ENCODE results near the gene SHB. TPM values are rescaled to one million over a fixed set of nuclear protein-coding genes. Genes with fewer than 3 reads are reported as not detected.
A peak's percentile ranks its signal among the peaks of the same experiment; 100 is the strongest.

Gene SHB
- 2.1 TPM for polyA plus RNA-seq (2013, experiment 1 of 2)
- 1.9 TPM for polyA plus RNA-seq (2013, experiment 2 of 2)

DNA sequence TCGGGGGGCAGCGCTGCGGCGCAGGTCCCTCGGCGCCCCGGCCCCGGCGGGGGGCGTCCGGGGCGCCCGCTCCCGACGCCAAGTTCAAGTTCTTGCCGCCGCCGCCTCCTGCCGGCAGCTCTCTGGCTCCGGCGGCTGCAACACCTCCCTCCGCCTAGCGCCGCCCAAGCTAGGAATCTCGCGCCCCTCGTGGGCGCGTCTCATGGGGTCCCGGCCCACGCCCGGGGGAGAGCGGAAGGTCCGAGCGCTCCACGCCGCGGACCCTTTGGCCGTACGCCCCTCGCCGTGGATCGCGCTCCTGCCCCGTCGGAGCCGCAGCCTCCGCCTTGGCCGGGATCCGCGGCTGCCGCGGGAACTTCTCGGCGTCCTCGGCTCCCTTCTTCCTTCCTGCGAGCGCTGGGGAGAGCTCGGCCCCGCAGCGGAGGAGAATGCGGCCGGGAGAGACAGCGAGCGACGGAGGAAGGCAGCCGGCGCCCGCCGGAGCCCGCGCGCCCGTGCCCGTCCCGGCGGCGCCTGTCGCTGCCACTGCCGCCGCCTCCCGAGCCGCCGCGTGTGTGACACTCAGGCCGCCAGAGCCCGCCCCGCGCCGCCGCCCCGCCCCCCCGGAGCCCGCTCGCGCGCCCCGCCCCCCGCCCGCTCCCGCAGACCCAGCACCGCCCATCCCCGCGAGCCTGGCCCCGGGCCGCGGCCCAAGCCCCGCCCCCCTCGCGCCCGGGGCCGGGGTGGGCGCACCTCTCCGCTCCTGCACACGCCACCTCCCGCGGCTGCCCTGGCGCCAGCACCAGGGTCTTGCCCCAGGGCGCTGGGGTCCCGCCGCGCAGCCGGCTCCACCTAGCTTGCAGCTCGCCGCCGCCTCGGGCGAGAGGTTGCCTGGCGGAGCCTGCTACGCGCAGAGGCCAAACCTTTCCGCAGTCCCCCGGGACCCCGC, at the start of gene SHB:
Gene SHB, minus strand, starts transcription at position 527 of the 928 bp plus-strand sequence. CDS start 582 bp downstream, outside the sequence.
- Histone ChIP-seq H3K4ac (ENCODE audit: low read length) (no peak within 1 kb of the TSS), H3K4me1 (ENCODE audit: control insufficient read depth in 2 of 2, insufficient read depth in 1 of 2, low read depth in 1 of 2, low read length in 2 of 2) (peaks cover 6 to 11% of the 10 kb centered on the region in 2 donors), H2BK15ac (ENCODE audit: low read length) (peak within 1 kb of the TSS; percentile 82), H3K4me2 (ENCODE audit: insufficient read depth, low read length, poor library complexity, severe bottlenecking) (peak within 1 kb of the TSS; percentile 92), H3K14ac (ENCODE audit: low read length) (no peak within 1 kb of the TSS), H3K4me3 (ENCODE audit: low read length in 2 of 2) (peak within 1 kb of the TSS; percentile 72 to 98), H3K27me3 (ENCODE audit: control insufficient read depth in 3 of 3, insufficient read depth in 3 of 3, low read depth in 1 of 3, low read length in 3 of 3) (peaks cover 15 to 33% (median 27%) of the 10 kb centered on the region in 3 experiments), H3K9me3 (replicated peaks in 1 of 2; ENCODE audit: control insufficient read depth in 2 of 2, insufficient read depth in 1 of 2, low read depth in 1 of 2, low read length in 2 of 2) (no peaks in the 10 kb centered on the region), H3K23ac (ENCODE audit: low read depth, low read length, poor library complexity) (peak within 1 kb of the TSS; percentile 87), H4K8ac (ENCODE audit: low read depth, low read length) (no peak within 1 kb of the TSS), H3K79me1 (ENCODE audit: low read depth, low read length) (no peaks in the 10 kb centered on the region), H2AK5ac (ENCODE audit: low read depth, low read length) (peak within 1 kb of the TSS; percentile 44), H2AFZ (ENCODE audit: low read length) (peak within 1 kb of the TSS; percentile 100), H2BK12ac (ENCODE audit: low read length) (no peak within 1 kb of the TSS), H3K18ac (ENCODE audit: low read length) (peak within 1 kb of the TSS; percentile 94), H4K91ac (ENCODE audit: low read depth, low read length, poor library complexity) (no peak within 1 kb of the TSS), H2BK5ac (ENCODE audit: low read length) (peak within 1 kb of the TSS; percentile 88), H3K36me3 (replicated peaks in 1 of 2; ENCODE audit: control insufficient read depth in 2 of 2, insufficient read depth in 2 of 2, low read length in 2 of 2) (no peaks in the 10 kb centered on the region), H3K27ac (replicated peaks; ENCODE audit: low read length) (peak within 1 kb of the TSS; percentile 74), H3K9ac (ENCODE audit: low read depth, low read length, poor library complexity) (peak within 1 kb of the TSS; percentile 83), H2BK120ac (ENCODE audit: low read depth, low read length) (peak within 1 kb of the TSS; percentile 17)
- DNase-seq (ENCODE audit: low spot score): peak; percentile 77
- WGBS, 2 donors (ENCODE audit: extremely low coverage in 2 of 2, insufficient read length in 2 of 2, insufficient replicate concordance in 1 of 2): no CpG with 5 or more reads among the region's 134 CpGs

GRCh38 chr9:38117651-38118050, 48.6 kb upstream of the SHB start:
- H3K23ac ChIP-seq (ENCODE audit: low read depth, low read length, poor library complexity): no peak overlapping the region
- H3K27me3 ChIP-seq (ENCODE audit: control insufficient read depth in 3 of 3, insufficient read depth in 3 of 3, low read depth in 1 of 3, low read length in 3 of 3): no peaks in the 10 kb centered on the region
- no peaks in the 10 kb centered on the region for H3K9me3 ChIP-seq (replicated peaks in 1 of 2; ENCODE audit: control insufficient read depth in 2 of 2, insufficient read depth in 1 of 2, low read depth in 1 of 2, low read length in 2 of 2)
- H3K79me1 ChIP-seq (ENCODE audit: low read depth, low read length): no peaks in the 10 kb centered on the region
- H3K14ac ChIP-seq (ENCODE audit: low read length): no peak overlapping the region
- no peak overlapping the region for H2AK5ac ChIP-seq (ENCODE audit: low read depth, low read length)
- no peak overlapping the region for H4K91ac ChIP-seq (ENCODE audit: low read depth, low read length, poor library complexity)
- no peak overlapping the region for H2BK5ac ChIP-seq (ENCODE audit: low read length)
- no peak overlapping the region for H3K4me2 ChIP-seq (ENCODE audit: insufficient read depth, low read length, poor library complexity, severe bottlenecking)
- no peak overlapping the region for H2AFZ ChIP-seq (ENCODE audit: low read length)
- no peak overlapping the region for H3K9ac ChIP-seq (ENCODE audit: low read depth, low read length, poor library complexity)
- no peaks in the 10 kb centered on the region for H3K36me3 ChIP-seq (replicated peaks in 1 of 2; ENCODE audit: control insufficient read depth in 2 of 2, insufficient read depth in 2 of 2, low read length in 2 of 2)
- no peak overlapping the region for H3K4me3 ChIP-seq (ENCODE audit: low read length in 2 of 2)
- H3K4ac ChIP-seq (ENCODE audit: low read length): no peak overlapping the region
- H3K27ac ChIP-seq (replicated peaks; ENCODE audit: low read length): no peak overlapping the region
- no peak for DNase-seq (ENCODE audit: low spot score)
- peak overlapping the region; percentile 23 for H2BK15ac ChIP-seq (ENCODE audit: low read length)
- no peak overlapping the region for H2BK12ac ChIP-seq (ENCODE audit: low read length)
- H3K18ac ChIP-seq (ENCODE audit: low read length): peak overlapping the region; percentile 3
- H3K4me1 ChIP-seq (ENCODE audit: control insufficient read depth in 2 of 2, insufficient read depth in 1 of 2, low read depth in 1 of 2, low read length in 2 of 2): no peaks in the 10 kb centered on the region
- no peak overlapping the region for H2BK120ac ChIP-seq (ENCODE audit: low read depth, low read length)
- no peak overlapping the region for H4K8ac ChIP-seq (ENCODE audit: low read depth, low read length)
- WGBS, 2 donors (ENCODE audit: extremely low coverage in 2 of 2, insufficient read length in 2 of 2, insufficient replicate concordance in 1 of 2): no CpG with 5 or more reads among the region's 5 CpGs

- H3K79me1 ChIP-seq (ENCODE audit: low read depth, low read length): no peaks in the 10 kb centered on the region
- no peaks in the 10 kb centered on the region for H3K36me3 ChIP-seq (replicated peaks in 1 of 2; ENCODE audit: control insufficient read depth in 2 of 2, insufficient read depth in 2 of 2, low read length in 2 of 2)
- H3K4me3 ChIP-seq (ENCODE audit: low read length in 2 of 2): no peak overlapping the region
- H3K27me3 ChIP-seq (ENCODE audit: control insufficient read depth in 3 of 3, insufficient read depth in 3 of 3, low read depth in 1 of 3, low read length in 3 of 3): no peaks in the 10 kb centered on the region
- H2BK15ac ChIP-seq (ENCODE audit: low read length): no peak overlapping the region
- H3K14ac ChIP-seq (ENCODE audit: low read length): no peak overlapping the region
- no peak overlapping the region for H4K8ac ChIP-seq (ENCODE audit: low read depth, low read length)
- H3K4me1 ChIP-seq (ENCODE audit: control insufficient read depth in 2 of 2, insufficient read depth in 1 of 2, low read depth in 1 of 2, low read length in 2 of 2): no peaks in the 10 kb centered on the region
- no peak for DNase-seq (ENCODE audit: low spot score)
- no peak overlapping the region for H4K91ac ChIP-seq (ENCODE audit: low read depth, low read length, poor library complexity)
- no peak overlapping the region for H3K9ac ChIP-seq (ENCODE audit: low read depth, low read length, poor library complexity)
- H3K9me3 ChIP-seq (replicated peaks in 1 of 2; ENCODE audit: control insufficient read depth in 2 of 2, insufficient read depth in 1 of 2, low read depth in 1 of 2, low read length in 2 of 2): no peaks in the 10 kb centered on the region
- no peak overlapping the region for H3K27ac ChIP-seq (replicated peaks; ENCODE audit: low read length)
- H2AK5ac ChIP-seq (ENCODE audit: low read depth, low read length): no peak overlapping the region
- H2AFZ ChIP-seq (ENCODE audit: low read length): no peak overlapping the region
- no peak overlapping the region for H2BK5ac ChIP-seq (ENCODE audit: low read length)
- H3K4ac ChIP-seq (ENCODE audit: low read length): no peak overlapping the region
- no peak overlapping the region for H2BK12ac ChIP-seq (ENCODE audit: low read length)
- no peak overlapping the region for H3K4me2 ChIP-seq (ENCODE audit: insufficient read depth, low read length, poor library complexity, severe bottlenecking)
- H2BK120ac ChIP-seq (ENCODE audit: low read depth, low read length): no peak overlapping the region
- no peak overlapping the region for H3K18ac ChIP-seq (ENCODE audit: low read length)
- no peak overlapping the region for H3K23ac ChIP-seq (ENCODE audit: low read depth, low read length, poor library complexity)
Observed at GRCh38 chr9:38114905-38115304, 45.9 kb upstream of the SHB start.

GRCh38 chr9:38112456-38112855, 43.4 kb upstream of the SHB start:
- Histone ChIP-seq H2AK5ac (ENCODE audit: low read depth, low read length) (no peak overlapping the region), H2BK15ac (ENCODE audit: low read length) (no peak overlapping the region), H3K79me1 (ENCODE audit: low read depth, low read length) (no peaks in the 10 kb centered on the region), H3K4me2 (ENCODE audit: insufficient read depth, low read length, poor library complexity, severe bottlenecking) (no peak overlapping the region), H2AFZ (ENCODE audit: low read length) (no peak overlapping the region), H3K4ac (ENCODE audit: low read length) (no peak overlapping the region), H3K27me3 (ENCODE audit: control insufficient read depth in 3 of 3, insufficient read depth in 3 of 3, low read depth in 1 of 3, low read length in 3 of 3) (peaks cover 0 to 5% (median 0%) of the 10 kb centered on the region in 3 experiments), H4K8ac (ENCODE audit: low read depth, low read length) (no peak overlapping the region), H3K14ac (ENCODE audit: low read length) (no peak overlapping the region), H2BK12ac (ENCODE audit: low read length) (no peak overlapping the region), H3K9me3 (replicated peaks in 1 of 2; ENCODE audit: control insufficient read depth in 2 of 2, insufficient read depth in 1 of 2, low read depth in 1 of 2, low read length in 2 of 2) (no peaks in the 10 kb centered on the region), H3K23ac (ENCODE audit: low read depth, low read length, poor library complexity) (no peak overlapping the region), H3K4me3 (ENCODE audit: low read length in 2 of 2) (no peak overlapping the region), H4K91ac (ENCODE audit: low read depth, low read length, poor library complexity) (no peak overlapping the region), H3K4me1 (ENCODE audit: control insufficient read depth in 2 of 2, insufficient read depth in 1 of 2, low read depth in 1 of 2, low read length in 2 of 2) (peaks cover 0 to 11% of the 10 kb centered on the region in 2 donors), H3K27ac (replicated peaks; ENCODE audit: low read length) (no peak overlapping the region), H3K18ac (ENCODE audit: low read length) (no peak overlapping the region), H2BK5ac (ENCODE audit: low read length) (no peak overlapping the region), H3K36me3 (replicated peaks in 1 of 2; ENCODE audit: control insufficient read depth in 2 of 2, insufficient read depth in 2 of 2, low read length in 2 of 2) (no peaks in the 10 kb centered on the region), H2BK120ac (ENCODE audit: low read depth, low read length) (no peak overlapping the region), H3K9ac (ENCODE audit: low read depth, low read length, poor library complexity) (no peak overlapping the region)
- DNase-seq (ENCODE audit: low spot score): no peak
- no CpG with 5 or more reads among the region's 1 CpG for WGBS, 2 donors (ENCODE audit: extremely low coverage in 2 of 2, insufficient read length in 2 of 2, insufficient replicate concordance in 1 of 2)
